ENCODE data around the gene GSE1. TPM values are rescaled to one million over a fixed set of nuclear protein-coding genes. Genes with fewer than 3 reads are reported as not detected.

The GSE1 gene
- total and polyA plus RNA-seq, 9 of the 15 experiments (the other 6 are each of a cell fraction or from before 2014, with no cell fraction given) = 12.2 to 244 (median 57.9) TPM

DNA sequence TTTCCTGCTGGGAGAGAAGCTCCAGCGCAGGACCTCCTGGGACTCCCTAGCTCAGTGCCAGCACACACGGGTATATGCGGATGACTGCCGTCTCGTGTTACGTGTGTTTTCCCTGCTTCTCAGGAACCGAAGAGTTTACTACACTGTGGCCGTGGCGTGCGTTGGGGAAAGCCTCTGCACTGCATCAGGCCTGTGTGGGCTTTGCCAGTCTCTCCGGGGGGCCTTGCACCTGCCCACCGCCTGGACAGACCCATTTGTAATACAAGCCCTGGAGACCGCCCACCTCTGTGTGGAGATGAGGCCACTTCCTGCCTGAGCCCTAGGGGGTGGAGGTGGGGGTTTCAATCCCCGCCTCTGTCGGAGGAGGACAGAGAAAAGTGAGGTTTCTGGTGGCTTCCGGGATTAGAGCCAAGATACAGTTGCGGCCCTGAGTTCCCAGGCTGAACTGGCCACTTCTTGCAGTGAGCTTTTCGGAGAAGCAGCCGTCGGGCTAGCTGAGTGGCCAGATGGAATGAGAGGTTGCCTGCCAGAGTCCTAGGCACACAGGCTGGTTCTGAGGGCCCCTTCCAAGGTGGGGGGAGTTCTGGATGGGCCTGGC lies 43.4 kb upstream of the GSE1 start (continued):
- TF ChIP-seq, protein P1, sequence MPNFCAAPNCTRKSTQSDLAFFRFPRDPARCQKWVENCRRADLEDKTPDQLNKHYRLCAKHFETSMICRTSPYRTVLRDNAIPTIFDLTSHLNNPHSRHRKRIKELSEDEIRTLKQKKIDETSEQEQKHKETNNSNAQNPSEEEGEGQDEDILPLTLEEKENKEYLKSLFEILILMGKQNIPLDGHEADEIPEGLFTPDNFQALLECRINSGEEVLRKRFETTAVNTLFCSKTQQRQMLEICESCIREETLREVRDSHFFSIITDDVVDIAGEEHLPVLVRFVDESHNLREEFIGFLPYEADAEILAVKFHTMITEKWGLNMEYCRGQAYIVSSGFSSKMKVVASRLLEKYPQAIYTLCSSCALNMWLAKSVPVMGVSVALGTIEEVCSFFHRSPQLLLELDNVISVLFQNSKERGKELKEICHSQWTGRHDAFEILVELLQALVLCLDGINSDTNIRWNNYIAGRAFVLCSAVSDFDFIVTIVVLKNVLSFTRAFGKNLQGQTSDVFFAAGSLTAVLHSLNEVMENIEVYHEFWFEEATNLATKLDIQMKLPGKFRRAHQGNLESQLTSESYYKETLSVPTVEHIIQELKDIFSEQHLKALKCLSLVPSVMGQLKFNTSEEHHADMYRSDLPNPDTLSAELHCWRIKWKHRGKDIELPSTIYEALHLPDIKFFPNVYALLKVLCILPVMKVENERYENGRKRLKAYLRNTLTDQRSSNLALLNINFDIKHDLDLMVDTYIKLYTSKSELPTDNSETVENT (CRISPR knock-in tag; IDR thresholded peaks at IDR 0.05) = no peak
- TF ChIP-seq ZNF232 (CRISPR knock-in tag; IDR thresholded peaks at IDR 0.05) (no peak), SOX6 (IDR thresholded peaks at IDR 0.05) (peak; percentile 59; the same call in 1 of the 2 replicates), HIVEP1 (CRISPR knock-in tag; IDR thresholded peaks at IDR 0.05) (no peak), ZNF23 (CRISPR knock-in tag; IDR thresholded peaks at IDR 0.05) (no peak), RBM14 (IDR thresholded peaks at IDR 0.05; ENCODE audit: borderline replicate concordance, insufficient read depth, low read depth, low read length) (no peak), HMGXB4 (CRISPR knock-in tag; IDR thresholded peaks at IDR 0.05) (no peak), ZNF444 (CRISPR knock-in tag; IDR thresholded peaks at IDR 0.05) (no peak), SNIP1 (IDR thresholded peaks at IDR 0.05; ENCODE audit: low read depth) (no peak), POLR2AphosphoS2 (IDR thresholded peaks at IDR 0.05; ENCODE audit: low read length) (peak; percentile 50; the same call in 1 of the 2 replicates), ZNF449 (CRISPR knock-in tag; IDR thresholded peaks at IDR 0.05) (no peak)
- TF ChIP-seq, protein P2, sequence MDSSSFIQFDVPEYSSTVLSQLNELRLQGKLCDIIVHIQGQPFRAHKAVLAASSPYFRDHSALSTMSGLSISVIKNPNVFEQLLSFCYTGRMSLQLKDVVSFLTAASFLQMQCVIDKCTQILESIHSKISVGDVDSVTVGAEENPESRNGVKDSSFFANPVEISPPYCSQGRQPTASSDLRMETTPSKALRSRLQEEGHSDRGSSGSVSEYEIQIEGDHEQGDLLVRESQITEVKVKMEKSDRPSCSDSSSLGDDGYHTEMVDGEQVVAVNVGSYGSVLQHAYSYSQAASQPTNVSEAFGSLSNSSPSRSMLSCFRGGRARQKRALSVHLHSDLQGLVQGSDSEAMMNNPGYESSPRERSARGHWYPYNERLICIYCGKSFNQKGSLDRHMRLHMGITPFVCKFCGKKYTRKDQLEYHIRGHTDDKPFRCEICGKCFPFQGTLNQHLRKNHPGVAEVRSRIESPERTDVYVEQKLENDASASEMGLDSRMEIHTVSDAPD (CRISPR knock-in tag; IDR thresholded peaks at IDR 0.05) = no peak
- TF ChIP-seq, protein P3, sequence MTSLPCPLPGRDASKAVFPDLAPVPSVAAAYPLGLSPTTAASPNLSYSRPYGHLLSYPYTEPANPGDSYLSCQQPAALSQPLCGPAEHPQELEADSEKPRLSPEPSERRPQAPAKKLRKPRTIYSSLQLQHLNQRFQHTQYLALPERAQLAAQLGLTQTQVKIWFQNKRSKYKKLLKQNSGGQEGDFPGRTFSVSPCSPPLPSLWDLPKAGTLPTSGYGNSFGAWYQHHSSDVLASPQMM (CRISPR knock-in tag; IDR thresholded peaks at IDR 0.05) = no peak
- TF ChIP-seq, protein P4, sequence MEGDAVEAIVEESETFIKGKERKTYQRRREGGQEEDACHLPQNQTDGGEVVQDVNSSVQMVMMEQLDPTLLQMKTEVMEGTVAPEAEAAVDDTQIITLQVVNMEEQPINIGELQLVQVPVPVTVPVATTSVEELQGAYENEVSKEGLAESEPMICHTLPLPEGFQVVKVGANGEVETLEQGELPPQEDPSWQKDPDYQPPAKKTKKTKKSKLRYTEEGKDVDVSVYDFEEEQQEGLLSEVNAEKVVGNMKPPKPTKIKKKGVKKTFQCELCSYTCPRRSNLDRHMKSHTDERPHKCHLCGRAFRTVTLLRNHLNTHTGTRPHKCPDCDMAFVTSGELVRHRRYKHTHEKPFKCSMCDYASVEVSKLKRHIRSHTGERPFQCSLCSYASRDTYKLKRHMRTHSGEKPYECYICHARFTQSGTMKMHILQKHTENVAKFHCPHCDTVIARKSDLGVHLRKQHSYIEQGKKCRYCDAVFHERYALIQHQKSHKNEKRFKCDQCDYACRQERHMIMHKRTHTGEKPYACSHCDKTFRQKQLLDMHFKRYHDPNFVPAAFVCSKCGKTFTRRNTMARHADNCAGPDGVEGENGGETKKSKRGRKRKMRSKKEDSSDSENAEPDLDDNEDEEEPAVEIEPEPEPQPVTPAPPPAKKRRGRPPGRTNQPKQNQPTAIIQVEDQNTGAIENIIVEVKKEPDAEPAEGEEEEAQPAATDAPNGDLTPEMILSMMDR (IDR thresholded peaks at IDR 0.05 in 2 of 3, conservative IDR thresholded peaks at IDR 0.05 in 1 of 3; ENCODE audit: insufficient read depth in 2 of 3, low read depth in 1 of 3, low read length in 3 of 3) = no peak
